ENCODE data around the gene RNPEP.
"Not testable (repeated sequence)": the region's sequence is repeated elsewhere in the genome, so short reads cannot be mapped to it uniquely, and the experiment has no call there.

Gene RNPEP

GRCh38 chr1:202016022-202016810, 33.8 kb downstream of the RNPEP start:
- no peak overlapping the region for H3K4me3 ChIP-seq
- DNase-seq = no peak
- H3K27me3 ChIP-seq = peaks cover 0 to 7% of the 10 kb centered on the region in 2 donors
- H3K27ac ChIP-seq = no peak overlapping the region
- no peak for TF ChIP-seq CTCF (IDR thresholded peaks at IDR 0.05)
- intact Hi-C loops (cut with DNase I; ENCODE audit: low total_unique reads) = no loop called here
- peaks cover 0 to 49% (median 0%) of the 10 kb centered on the region in 3 donors for H3K36me3 ChIP-seq
- no peaks in the 10 kb centered on the region for H3K9me3 ChIP-seq
- peaks cover 0 to 6% (median 0%) of the 10 kb centered on the region in 4 donors for H3K4me1 ChIP-seq

- TF ChIP-seq CTCF (IDR thresholded peaks at IDR 0.05) = no peak
- Histone ChIP-seq H3K27me3 (peaks cover 0 to 7% of the 10 kb centered on the region in 2 donors), H3K4me3 (no peak overlapping the region), H3K4me1 (peaks cover 0 to 6% (median under 1%) of the 10 kb centered on the region in 4 donors), H3K27ac (no peak overlapping the region), H3K9me3 (no peaks in the 10 kb centered on the region), H3K36me3 (peaks cover 0 to 42% (median 0%) of the 10 kb centered on the region in 3 donors)
- DNase-seq = no peak
- intact Hi-C loops (cut with DNase I; ENCODE audit: low total_unique reads) = no loop called here
These were observed 34.6 kb downstream of the RNPEP start for GRCh38 chr1:202016811-202017748.

- Histone ChIP-seq H3K4me3 (no peak overlapping the region), H3K36me3 (peaks cover 0 to 34% (median 0%) of the 10 kb centered on the region in 3 donors), H3K9me3 (no peaks in the 10 kb centered on the region), H3K27me3 (peaks cover 0 to 7% of the 10 kb centered on the region in 2 donors), H3K27ac (no peak overlapping the region), H3K4me1 (peaks cover 0 to 6% (median 3%) of the 10 kb centered on the region in 4 donors)
- intact Hi-C loops (cut with DNase I; ENCODE audit: low total_unique reads) = no loop called here
- no peak for DNase-seq
- TF ChIP-seq CTCF (IDR thresholded peaks at IDR 0.05) = no peak
These were observed 35.5 kb downstream of the RNPEP start for GRCh38 chr1:202017749-202018467.

GRCh38 chr1:202018468-202019234, 36.2 kb downstream of the RNPEP start:
- DNase-seq = no peak
- no peak for TF ChIP-seq CTCF (IDR thresholded peaks at IDR 0.05)
- Histone ChIP-seq H3K36me3 (peaks cover 0 to 26% (median 0%) of the 10 kb centered on the region in 3 donors), H3K4me3 (no peak overlapping the region), H3K4me1 (peaks cover 0 to 9% (median 3%) of the 10 kb centered on the region in 4 donors), H3K27ac (no peak overlapping the region), H3K9me3 (no peaks in the 10 kb centered on the region), H3K27me3 (peaks cover 0 to 7% of the 10 kb centered on the region in 2 donors)
- intact Hi-C loops (cut with DNase I; ENCODE audit: low total_unique reads) = no loop called here

- intact Hi-C loops (cut with DNase I; ENCODE audit: low total_unique reads); H3K27me3 ChIP-seq; DNase-seq; H3K4me1 ChIP-seq; H3K9me3 ChIP-seq; H3K27ac ChIP-seq; H3K4me3 ChIP-seq: not testable (repeated sequence)
- H3K36me3 ChIP-seq = peaks cover 0 to 21% (median 0%) of the 10 kb centered on the region in 3 donors
These were observed 36.7 kb downstream of the RNPEP start for GRCh38 chr1:202019235-202019558.

Data from tibial artery (tissue), 4 donors.